HG03103 (cell line): ENCODE results near the gene PIM3.
"Not testable (repeated sequence)": the region's sequence is repeated elsewhere in the genome, so short reads cannot be mapped to it uniquely, and the experiment has no call there.

Source experiments
- ATAC-seq: cut with Tn5 transposase; IDR thresholded peaks from one replicate; pipeline ENCODE4 v1.9.1; 2021; ENCODE audit warnings: low read depth; ENCODE audit not compliant: unreplicated experiment

Gene PIM3

GRCh38 chr22:49979587-49980264 is 19.2 kb downstream of the PIM3 start:
- no peak for ATAC-seq

DNA sequence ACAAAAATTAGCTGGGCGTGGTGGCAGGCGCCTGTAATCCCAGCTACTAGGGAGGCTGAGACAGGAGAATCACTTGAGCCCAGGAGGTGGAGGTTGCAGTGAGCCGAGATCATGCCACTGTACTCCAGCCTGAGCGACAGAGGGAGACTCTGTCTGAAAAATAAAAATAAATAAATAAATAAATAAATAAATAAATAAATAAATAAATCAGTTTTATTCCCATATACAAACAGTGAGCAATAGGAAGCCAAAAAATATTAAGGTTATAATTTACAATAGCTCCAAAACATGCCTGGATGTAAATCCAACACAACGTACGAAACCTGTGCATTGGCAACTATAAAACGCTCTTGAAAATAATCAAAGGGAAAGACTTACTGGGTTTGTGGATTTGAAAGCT is 21.2 kb downstream of the PIM3 start:
- ATAC-seq = not testable (repeated sequence)

GRCh38 chr22:49983148-49984042 is 22.8 kb downstream of the PIM3 start:
- ATAC-seq = no peak

DNA sequence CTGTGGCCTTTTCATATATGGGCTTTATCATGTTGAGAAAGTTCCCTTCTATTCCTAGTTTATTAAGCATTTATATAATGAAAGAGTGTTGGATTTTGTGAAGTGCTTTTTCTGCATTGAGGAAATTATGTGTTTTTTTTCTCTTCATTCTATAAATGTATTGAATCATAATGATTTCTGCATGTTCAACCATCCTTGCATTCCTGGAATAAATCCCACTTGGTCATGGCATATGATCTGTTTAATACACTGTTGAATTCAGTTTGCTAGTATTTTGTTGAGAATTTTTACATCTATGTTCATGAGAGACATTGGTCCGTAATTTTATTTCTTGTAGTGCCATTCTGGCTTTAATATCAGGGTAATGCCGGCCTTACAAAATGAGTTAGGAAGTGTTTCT is 25.8 kb downstream of the PIM3 start:
- no peak for ATAC-seq

DNA sequence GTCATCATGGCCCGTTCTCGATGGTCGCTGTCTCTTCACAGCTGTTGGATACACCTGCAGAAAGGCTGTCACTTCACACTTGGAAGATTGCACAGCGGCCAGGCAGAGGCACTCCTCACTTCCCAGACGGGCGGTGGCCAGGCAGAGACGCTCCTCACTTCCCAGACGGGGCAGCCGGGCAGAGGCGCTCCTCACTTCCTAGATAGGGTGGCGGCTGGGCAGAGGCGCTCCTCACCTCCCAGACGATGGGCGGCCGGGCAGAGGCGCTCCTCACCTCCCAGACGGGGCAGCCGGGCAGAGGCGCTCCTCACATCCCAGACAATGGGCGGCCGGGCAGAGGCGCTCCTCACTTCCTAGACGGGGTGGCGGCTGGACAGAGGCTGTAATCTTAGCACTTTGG is 29.3 kb downstream of the PIM3 start:
- ATAC-seq = not testable (repeated sequence)

- no peak for ATAC-seq
These were observed 30.6 kb downstream of the PIM3 start for GRCh38 chr22:49991167-49991566.

DNA sequence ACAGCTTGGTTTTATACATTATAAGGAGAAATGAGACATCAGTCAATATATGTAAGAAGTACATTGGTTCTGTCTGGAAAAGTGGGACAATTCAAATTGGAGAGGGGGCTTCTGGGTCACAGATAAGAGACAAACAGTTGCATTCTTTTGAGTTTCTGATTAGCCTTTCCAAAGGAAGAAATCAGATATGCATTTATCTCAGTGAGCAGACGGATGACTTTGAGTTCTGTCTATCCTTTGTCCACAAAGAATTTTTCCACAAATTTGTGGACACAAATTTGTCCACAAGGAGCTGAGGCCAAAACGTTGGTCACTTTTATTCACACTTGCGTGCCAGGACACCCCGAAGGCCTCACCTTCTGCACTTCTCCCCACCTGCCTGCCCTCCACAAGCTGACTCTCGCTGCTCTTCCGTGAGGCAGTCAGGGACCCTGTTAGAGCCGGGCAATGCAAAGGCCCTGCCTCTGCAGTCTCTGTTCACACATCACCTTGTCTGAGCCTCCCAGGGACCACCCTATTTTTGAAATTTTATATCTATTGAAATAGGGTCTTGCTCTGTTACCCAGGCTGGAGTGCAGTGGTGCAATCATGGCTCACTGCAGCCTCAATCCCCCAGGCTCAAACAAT is 31.4 kb downstream of the PIM3 start:
- ATAC-seq = no peak

DNA sequence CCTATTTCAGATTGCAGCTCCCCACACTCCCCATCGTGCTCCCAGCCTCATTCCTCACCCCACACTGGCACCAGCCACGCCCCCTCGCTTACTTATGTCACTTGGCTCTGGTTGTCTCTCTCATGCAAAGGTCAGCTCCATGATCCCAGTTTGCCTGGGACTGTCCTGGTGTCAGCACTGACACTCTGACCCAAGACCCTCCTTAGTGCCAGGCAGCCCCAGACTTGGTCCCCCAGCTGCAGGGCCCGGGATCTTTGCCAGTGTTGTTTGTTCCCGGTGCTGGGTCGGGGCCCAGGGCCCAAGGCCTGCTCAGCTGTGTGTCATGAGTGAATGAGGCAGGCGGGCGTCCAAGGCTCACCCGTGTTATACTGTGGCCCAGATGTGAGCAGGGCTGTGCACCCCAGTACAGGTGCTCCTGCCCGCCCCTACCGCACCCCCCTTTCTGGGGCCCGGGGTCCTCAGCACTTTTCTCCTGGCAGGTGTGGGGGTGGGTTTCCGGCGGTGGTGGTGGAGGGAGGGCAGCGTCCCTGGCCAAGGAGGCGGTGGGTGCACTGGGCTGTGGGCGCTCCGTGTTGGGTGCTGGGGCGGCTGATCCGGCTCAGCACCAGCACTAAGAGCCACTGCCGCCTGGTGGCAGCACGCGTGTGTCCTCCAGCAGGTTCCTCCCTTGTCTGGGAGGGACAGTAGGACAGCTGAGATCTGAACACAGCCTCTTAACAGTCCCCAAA is 32.5 kb downstream of the PIM3 start:
- no peak for ATAC-seq

GRCh38 chr22:49993649-49994360 is 33.2 kb downstream of the PIM3 start:
- no peak for ATAC-seq

DNA sequence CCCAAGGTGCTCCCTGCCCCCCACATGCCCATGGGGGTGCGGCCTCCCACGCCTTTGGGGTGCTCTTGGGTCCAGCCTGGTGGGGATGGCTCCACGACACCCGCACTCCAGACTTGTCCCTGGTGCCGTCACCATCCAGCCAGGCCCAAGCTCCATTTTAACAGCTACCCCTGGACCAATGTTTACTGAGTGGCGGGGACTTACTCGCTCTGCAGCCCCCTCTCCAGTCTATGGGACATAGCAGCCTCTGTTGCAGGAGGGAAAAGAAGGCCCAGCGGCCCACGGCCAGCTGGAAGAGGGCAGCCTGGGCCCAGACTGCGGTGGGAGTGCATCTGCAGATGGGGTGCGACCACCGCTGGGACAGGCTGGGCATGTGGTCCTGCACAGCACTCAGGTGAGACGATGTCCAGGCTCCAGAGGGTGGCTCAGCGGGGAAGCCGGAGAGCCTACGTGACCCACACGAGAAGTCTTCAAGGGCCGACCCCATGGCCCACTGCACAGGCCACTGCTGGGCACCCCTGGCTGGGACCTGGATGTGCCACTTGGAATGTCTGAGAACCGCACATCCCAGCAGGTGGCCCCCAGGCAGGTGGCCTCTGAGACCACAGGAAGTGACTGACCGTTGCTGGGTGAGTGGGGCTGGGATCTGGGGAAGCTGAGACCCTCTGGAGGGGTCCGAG is 33.9 kb downstream of the PIM3 start:
- no peak for ATAC-seq

- no peak for ATAC-seq
These were observed 34.4 kb downstream of the PIM3 start for GRCh38 chr22:49995041-49995360.

- ATAC-seq = no peak
These were observed 35.0 kb downstream of the PIM3 start for GRCh38 chr22:49995361-49996118.

GRCh38 chr22:49996119-49996517 is 35.5 kb downstream of the PIM3 start:
- ATAC-seq = no peak

GRCh38 chr22:49996518-49997250 is 36.1 kb downstream of the PIM3 start:
- ATAC-seq = no peak

GRCh38 chr22:49997251-49997599 is 36.7 kb downstream of the PIM3 start:
- no peak for ATAC-seq

DNA sequence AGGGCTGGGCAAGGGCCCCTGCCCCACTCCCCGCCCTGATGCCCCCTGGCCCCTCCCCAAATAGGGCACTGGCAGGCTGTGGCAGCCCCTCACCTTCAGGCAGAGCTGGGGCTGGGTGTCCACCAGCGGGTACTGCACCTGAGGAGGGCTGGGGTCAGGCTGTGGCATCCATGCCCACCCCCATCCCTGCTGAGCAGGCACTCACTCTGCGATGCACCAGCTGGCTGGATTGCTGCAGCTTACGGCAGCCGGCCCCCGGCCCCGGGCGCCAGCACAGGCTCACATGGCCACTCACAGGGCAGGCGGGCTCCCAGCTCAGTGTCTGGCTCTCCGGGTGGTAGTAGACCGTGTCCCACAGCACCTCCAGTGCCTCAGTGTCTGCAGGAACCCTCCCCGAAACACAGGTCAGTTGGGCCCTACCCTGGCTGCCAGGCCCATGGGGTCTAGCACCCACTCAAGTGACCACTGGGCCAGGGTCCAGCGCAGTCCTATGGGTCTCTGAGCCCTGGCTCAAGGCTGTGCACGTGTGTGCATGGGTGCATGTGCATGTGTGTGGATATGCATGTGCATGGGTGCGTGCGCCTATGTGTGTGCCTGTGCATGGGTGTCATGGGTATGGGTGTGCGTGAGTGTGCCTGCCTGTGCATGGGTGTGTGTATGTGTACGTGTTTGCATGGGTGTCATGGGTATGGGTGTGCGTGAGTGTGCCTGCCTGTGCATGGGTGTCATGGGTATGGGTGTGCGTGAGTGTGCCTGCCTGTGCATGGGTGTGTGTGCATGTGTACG is 37.6 kb downstream of the PIM3 start:
- no peak for ATAC-seq

DNA sequence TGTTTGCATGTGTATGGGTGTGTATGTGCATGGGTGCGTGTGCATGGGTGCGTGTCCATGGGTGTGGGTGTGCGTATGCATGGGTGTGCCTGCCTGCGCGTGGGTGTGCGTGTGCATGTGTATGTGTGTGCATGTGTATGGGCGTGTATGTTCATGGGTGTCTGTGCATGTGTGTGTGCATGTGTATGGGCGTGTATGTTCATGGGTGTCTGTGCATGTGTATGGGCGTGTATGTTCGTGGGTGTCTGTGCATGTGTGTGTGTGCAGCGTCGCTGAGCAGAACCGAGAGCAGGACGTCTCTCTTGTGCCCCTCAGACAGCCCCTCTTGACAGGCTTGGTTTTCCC is 38.1 kb downstream of the PIM3 start:
- no peak for ATAC-seq
